Liver (tissue), 3 donors: ENCODE data around the gene MYO1B.

Experiments used
- CTCF ChIP-seq: fragments of 150-350 bp; IDR thresholded peaks from 2 replicates; pipeline ENCODE4 v1.5.1; 2017; ENCODE audit warnings: improper control_type of control experiment, low read depth, low read length; ENCODE audit not compliant: missing input control
- FOXA2 ChIP-seq: IDR thresholded peaks from 2 replicates; pipeline ENCODE4 v1.6.1; 2016; ENCODE audit warnings: antibody characterized with exemption
- GABPA ChIP-seq, 2 donors: IDR thresholded peaks in 1 of 2; conservative IDR thresholded peaks in 1 of 2; 2 replicates each; pipeline ENCODE4 v1.6.1; 2016; ENCODE audit warnings: antibody characterized with exemption in 2 of 2, mild to moderate bottlenecking in 1 of 2, moderate library complexity in 1 of 2
- HNF4A ChIP-seq, 2 donors: conservative IDR thresholded peaks; 2 replicates each; pipeline ENCODE4 v1.6.1; 2016; ENCODE audit warnings: antibody characterized with exemption in 2 of 2, mild to moderate bottlenecking in 2 of 2
- RAD21 ChIP-seq, 2 donors: IDR thresholded peaks; 2 replicates each; pipeline ENCODE4 v1.6.1; 2016; ENCODE audit warnings: antibody characterized with exemption in 2 of 2, mild to moderate bottlenecking in 2 of 2
- REST ChIP-seq: IDR thresholded peaks from 2 replicates; pipeline ENCODE4 v1.6.1; 2016; ENCODE audit warnings: antibody characterized with exemption, mild to moderate bottlenecking
- SP1 ChIP-seq: IDR thresholded peaks from 2 replicates; pipeline ENCODE4 v1.6.1; 2018; ENCODE audit warnings: antibody characterized with exemption, mild to moderate bottlenecking
- YY1 ChIP-seq: IDR thresholded peaks from 2 replicates; pipeline ENCODE4 v1.6.1; 2016; ENCODE audit warnings: antibody characterized with exemption, mild to moderate bottlenecking
- ZBTB33 ChIP-seq: IDR thresholded peaks from 2 replicates; pipeline ENCODE4 v1.6.1; 2016; ENCODE audit warnings: antibody characterized with exemption
- TF ChIP-seq, protein P1 (sequence below): IDR thresholded peaks from 2 replicates; pipeline ENCODE4 v1.6.1; 2016; ENCODE audit warnings: antibody characterized with exemption
- donor health status: healthy.
- donor health status: healthy.

DNA sequence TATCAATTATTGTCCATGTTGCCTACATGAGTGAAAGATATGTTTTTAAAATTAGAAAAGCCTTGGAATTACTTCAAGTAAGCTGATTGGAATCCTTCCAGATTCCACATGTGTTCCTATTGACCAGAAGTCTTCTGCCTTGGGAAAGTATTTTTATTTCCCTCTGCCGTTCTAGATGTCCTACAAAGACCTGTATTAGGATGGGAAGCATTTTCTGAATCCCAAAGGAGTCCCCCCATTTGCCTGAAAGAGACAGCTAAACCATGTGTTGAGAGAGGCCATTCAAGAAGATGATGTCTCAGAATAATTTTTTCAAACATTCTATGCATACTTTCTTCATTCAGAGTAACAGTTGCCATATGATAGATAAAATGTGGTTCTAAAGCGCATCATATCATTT is 19.0 kb upstream of the MYO1B start:
- TF ChIP-seq ZBTB33 (no peak), CTCF (no peak), GABPA (IDR thresholded peaks at IDR 0.05 in 1 of 2, conservative IDR thresholded peaks at IDR 0.05 in 1 of 2) (no peak), HNF4A (conservative IDR thresholded peaks at IDR 0.05) (no peak), SP1 (no peak), REST (no peak), RAD21 (IDR thresholded peaks at IDR 0.05) (no peak), YY1 (no peak), FOXA2 (no peak)
- TF ChIP-seq, protein P1, sequence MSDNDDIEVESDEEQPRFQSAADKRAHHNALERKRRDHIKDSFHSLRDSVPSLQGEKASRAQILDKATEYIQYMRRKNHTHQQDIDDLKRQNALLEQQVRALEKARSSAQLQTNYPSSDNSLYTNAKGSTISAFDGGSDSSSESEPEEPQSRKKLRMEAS = no peak
